Hepatocyte (in vitro differentiated cells): ENCODE results near the gene HOXB3.

Experiments used
- CTCF ChIP-seq: fragments of 200-600 bp; sonication (generic); IDR thresholded peaks from 2 replicates; pipeline ENCODE4 v1.5.1; 2016; ENCODE audit warnings: antibody characterized with exemption, mild to moderate bottlenecking; ENCODE audit not compliant: poor library complexity
- EZH2 ChIP-seq: fragments of 200-600 bp; sonication (generic); IDR thresholded peaks from 2 replicates; pipeline ENCODE4 v1.6.1; 2016; ENCODE audit warnings: antibody characterized with exemption, mild to moderate bottlenecking, borderline replicate concordance

GRCh38 chr17:48566717-48567116 lies 23.3 kb downstream of the HOXB3 start:
- TF ChIP-seq CTCF, result no peak
- TF ChIP-seq EZH2, result no peak
